Fibroblast of mammary gland (primary cell): ENCODE measurements around the gene RNASE7.

Experiments used
- DNase-seq: peaks from one replicate; pipeline ENCODE4 v3.0.0-alpha.2; 2010; ENCODE audit warnings: low read depth
- H3K4me3 ChIP-seq: 2 replicates; pipeline ENCODE4 v1.5.1; 2011; ENCODE audit warnings: low read depth, mild to moderate bottlenecking, low read length, moderate library complexity; ENCODE audit not compliant: control insufficient read depth
- CTCF ChIP-seq: conservative IDR thresholded peaks from 2 replicates; pipeline ENCODE4 v1.5.1; 2011; ENCODE audit warnings: low read depth, low read length, inconsistent platforms; ENCODE audit not compliant: control insufficient read depth, insufficient read depth

RNASE7 gene

GRCh38 chr14:21053184-21054122, 11.3 kb downstream of the RNASE7 start:
- no peak for DNase-seq
- TF ChIP-seq CTCF = no peak
- no peak overlapping the region for H3K4me3 ChIP-seq

- no peak for TF ChIP-seq CTCF
- no peak overlapping the region for H3K4me3 ChIP-seq
- no peak for DNase-seq
Measured at GRCh38 chr14:21054123-21054767, 12.1 kb downstream of the RNASE7 start.

GRCh38 chr14:21054768-21055145, 12.6 kb downstream of the RNASE7 start:
- TF ChIP-seq CTCF = no peak
- DNase-seq = no peak
- H3K4me3 ChIP-seq = no peak overlapping the region

DNA sequence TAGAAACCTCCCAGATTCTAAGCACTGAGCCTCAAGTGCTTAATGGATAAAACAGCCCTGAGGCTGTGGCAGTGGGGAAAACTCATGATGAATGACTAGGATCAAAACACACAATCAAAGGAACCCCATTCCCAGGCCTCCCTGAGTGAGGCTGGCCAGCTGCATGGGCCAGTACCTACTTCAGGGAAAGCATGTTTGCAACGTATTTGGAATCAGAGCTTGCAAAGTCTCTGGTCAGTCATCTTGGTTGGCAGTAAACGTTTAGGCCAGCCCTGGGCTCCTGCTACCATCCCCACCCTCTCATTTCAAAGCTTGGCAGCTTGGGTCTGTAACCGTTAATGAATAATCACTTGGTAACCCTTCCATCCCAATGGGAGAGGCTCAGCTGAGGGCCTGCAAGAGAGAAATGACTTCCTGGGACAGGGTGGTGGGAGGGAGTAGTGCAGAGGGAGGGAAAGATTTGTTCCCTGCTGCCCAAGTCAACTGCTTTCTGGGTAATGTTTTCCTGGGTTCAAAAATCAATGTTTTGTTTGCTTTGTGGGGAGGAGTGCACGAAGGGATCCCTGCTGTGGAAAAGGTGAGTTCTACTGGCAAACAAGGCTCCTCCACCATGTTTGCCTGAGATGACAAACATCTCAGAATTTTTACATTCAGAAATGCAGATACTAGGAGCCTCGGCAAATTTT, 13.4 kb downstream of the RNASE7 start:
- TF ChIP-seq CTCF = no peak
- DNase-seq = no peak
- no peak overlapping the region for H3K4me3 ChIP-seq

DNA sequence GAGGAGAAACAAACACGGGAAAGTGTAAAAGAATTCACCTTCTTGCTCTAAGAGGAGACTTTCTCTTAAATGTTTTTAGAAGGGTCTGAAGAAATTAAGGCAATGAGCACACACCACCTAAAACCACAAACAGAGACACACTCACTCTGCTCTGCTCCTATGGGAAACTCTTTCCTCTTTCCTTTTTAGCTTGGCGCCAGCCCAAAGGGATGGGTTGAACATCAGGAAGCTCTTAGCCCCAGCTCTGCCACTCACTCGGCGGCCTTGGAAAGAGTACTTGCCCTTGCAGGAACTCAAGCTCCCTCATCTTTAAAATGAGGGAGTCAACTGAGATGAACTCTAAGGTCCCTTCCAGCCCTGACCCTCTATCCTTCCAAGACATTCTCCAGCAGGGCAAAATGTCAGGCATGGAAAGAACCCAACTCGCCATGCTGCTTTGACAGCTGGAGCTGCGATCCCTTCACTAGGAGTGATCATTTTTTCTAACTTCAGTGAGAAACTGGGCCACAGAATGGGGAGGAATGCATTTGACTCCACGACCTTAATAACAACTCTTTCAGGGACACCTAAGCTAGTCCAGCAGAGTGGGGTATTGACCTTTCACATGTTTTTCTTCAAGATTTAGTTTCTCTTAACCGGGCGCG, 14.5 kb downstream of the RNASE7 start:
- peak; percentile 79 for DNase-seq
- H3K4me3 ChIP-seq = no peak overlapping the region
- TF ChIP-seq CTCF = no peak
